ENCODE results near the gene PLAAT5.
A peak's percentile ranks its signal among the peaks of the same experiment; 100 is the strongest.
"Not testable (repeated sequence)": the region's sequence is repeated elsewhere in the genome, so short reads cannot be mapped to it uniquely, and the experiment has no call there.

Gene PLAAT5

GRCh38 chr11:63490551-63491239 is at the start of gene PLAAT5:
Gene PLAAT5, minus strand, starts transcription at chr11:63491167. Its CDS starts 133 bp downstream, at chr11:63491034.
- DNase-seq: no peak

- DNase-seq: peak; percentile 70
These were observed 46.5 kb upstream of the PLAAT5 start for GRCh38 chr11:63537293-63538101.

- DNase-seq: peak; percentile 56
These were observed 45.8 kb upstream of the PLAAT5 start, which contains the start of gene PLAAT4 for GRCh38 chr11:63536669-63537292. Gene PLAAT4, plus strand, starts transcription at chr11:63536808. Its CDS starts 61 bp downstream, at chr11:63536869.

GRCh38 chr11:63535734-63536133 is 44.8 kb upstream of the PLAAT5 start:
- no peak for DNase-seq

- DNase-seq: no peak
These were observed 44.0 kb upstream of the PLAAT5 start for GRCh38 chr11:63534895-63535461.

DNA sequence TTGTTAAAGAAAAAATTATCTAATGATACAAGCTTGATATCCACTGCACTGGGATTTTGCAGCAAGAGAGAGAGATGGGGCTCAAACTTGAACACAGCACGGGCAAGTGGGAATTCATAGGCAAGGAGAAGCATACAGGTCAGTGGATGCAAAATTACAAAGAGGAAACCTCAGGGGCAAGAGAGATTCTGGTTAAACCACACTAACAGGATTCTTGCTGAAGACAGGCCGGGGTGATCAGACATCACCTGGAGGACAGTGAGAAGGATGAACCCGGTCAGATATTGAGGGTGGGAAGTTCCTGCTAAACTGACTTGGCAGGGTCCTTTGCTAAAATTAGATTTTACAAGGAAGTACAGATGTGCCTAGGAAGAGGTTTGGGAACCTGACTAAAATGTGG is 43.1 kb upstream of the PLAAT5 start:
- DNase-seq: no peak

DNA sequence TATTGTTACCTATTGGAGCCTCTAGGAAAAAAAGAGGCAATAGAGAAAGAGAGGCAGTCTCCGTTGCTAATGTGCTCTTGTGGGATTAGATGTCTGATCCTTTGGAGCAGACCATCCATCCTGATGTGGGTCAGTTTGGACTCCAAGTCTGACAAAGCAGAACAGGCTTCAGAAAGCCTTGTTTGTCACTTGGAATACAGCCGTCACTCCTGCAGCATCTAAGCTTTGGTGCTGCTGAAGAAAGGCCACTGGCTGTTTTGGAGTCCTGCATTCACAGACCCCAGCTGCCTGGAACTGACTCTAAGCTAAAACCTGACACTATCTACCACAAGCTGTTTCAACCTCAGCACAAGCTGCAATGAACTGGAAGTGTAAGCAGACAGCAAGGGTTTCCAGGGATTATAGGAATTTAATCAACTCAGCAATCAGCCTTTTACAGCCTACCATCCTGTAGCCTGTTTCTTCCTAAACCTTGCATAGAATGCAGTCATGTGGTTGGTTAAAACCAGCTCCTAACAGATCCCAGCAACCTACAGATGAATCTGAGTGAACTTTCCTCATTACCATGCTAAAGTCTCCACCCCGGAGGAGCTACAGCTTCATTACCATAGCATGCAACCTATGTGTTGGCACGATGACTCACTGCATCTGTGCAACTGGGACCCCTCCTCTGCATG is 42.0 kb upstream of the PLAAT5 start:
- DNase-seq: no peak

DNA sequence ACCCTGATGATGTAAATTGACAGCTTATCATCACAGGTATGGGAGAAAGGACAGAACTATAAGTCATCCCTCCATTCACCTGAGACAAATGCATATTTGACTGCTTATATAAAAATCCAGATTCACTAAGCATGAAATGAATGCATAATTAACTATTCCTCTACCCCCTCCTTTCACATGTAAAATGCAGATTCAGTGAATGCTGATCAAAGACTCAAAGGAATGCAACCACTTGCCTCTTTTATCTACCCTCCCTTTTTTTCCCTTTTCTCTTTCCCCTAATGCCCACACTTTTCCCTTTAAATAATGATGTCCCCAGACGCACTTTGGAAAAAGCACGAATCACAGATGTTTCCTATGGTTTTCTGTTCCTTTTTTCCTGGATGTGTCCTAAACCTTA is 41.1 kb upstream of the PLAAT5 start:
- no peak for DNase-seq

DNA sequence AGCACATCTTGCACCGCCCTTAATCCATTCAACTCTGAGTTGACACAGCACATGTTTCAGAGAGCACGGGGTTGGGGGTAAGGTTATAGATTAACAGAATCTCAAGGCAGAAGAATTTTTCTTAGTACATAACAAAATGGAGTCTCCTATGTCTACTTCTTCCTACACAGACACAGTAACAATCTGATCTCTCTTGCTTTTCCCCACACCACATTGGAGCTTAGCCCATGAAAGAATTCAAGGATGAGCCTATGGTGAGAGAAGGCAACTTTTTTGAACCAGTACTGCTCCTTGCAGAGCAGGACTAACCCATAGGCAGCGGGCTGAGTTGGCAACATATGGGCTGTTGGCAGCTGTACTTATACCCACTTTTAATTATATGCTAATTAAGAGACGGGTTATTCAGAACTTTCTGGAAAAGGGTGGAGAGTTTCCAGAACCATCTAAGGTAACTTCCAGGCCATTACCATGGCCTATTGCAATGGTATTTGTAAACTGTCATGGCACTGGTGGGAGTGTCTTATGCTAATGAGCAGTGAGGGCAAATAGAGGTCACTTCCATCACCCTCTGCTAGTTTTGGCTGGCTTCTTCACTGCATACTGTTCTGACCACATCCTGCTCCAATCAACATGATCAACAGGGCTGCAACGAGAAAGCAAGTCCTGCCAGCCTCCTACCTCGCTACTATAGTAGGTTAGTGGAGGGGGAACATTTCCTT is 40.3 kb upstream of the PLAAT5 start:
- DNase-seq: not testable (repeated sequence)

- no peak for DNase-seq
These were observed 39.1 kb upstream of the PLAAT5 start for GRCh38 chr11:63530021-63530420.

DNA sequence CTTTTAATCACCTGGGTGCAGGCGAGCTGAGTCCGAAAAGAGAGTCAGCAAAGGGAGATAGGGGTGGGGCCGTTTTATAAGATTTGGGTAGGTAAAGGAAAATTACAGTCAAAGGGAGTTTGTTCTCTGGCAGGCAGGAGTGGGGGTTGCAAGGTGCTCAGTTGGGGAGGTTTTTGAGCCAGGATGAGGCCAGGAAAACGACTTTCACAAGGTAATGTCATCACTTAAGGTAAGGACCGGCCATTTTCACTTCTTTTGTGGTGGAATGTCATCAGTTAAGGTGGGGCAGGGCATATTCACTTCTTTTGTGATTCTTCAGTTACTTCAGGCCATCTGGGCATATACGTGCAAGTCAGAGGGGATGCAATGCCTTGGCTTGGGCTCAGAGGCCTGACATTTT is 38.4 kb upstream of the PLAAT5 start:
- DNase-seq: not testable (repeated sequence)

DNA sequence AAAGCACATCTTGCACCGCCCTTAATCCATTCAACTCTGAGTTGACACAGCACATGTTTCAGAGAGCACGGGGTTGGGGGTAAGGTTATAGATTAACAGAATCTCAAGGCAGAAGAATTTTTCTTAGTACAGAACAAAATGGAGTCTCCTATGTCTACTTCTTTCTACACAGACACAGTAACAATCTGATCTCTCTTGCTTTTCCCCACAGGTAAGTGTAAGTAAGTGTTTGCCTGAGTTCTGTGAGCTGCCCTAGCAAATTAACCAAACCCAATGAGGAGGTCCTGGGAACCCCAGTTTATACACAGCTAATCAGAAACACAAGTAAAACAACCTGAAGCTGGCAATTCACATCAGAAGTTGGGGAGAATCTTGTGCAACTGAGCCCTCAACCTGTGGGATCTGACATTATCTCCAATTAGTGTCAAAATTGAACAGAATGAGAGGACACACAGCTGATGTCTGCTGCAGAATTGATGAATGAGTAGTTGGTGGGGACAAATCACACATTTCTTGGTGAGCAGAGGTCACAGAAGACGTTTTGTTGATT is 37.8 kb upstream of the PLAAT5 start:
- DNase-seq: not testable (repeated sequence)

GRCh38 chr11:63528156-63528555 is 37.2 kb upstream of the PLAAT5 start:
- not testable (repeated sequence) for DNase-seq

- DNase-seq: no peak
These were observed 36.7 kb upstream of the PLAAT5 start for GRCh38 chr11:63527667-63528066.

GRCh38 chr11:63523151-63523550 is 32.2 kb upstream of the PLAAT5 start:
- no peak for DNase-seq

GRCh38 chr11:63521896-63522295 is 30.9 kb upstream of the PLAAT5 start:
- no peak for DNase-seq

- DNase-seq: no peak
These were observed 29.7 kb upstream of the PLAAT5 start for GRCh38 chr11:63520606-63521170.

- no peak for DNase-seq
These were observed 27.6 kb upstream of the PLAAT5 start for GRCh38 chr11:63518548-63518947.

- no peak for DNase-seq
These were observed 26.2 kb upstream of the PLAAT5 start for GRCh38 chr11:63517156-63517555.

- DNase-seq: no peak
These were observed 25.1 kb upstream of the PLAAT5 start for GRCh38 chr11:63516109-63516508.

- no peak for DNase-seq
These were observed 21.8 kb upstream of the PLAAT5 start for GRCh38 chr11:63512816-63513215.
